Type B pancreatic cell (in vitro differentiated cells): Measurements from ENCODE around the gene PLAU. TPM values are rescaled to one million over a fixed set of nuclear protein-coding genes. Genes with fewer than 3 reads are reported as not detected.
A peak's percentile ranks its signal among the peaks of the same experiment; 100 is the strongest.
"Not testable (repeated sequence)": the region's sequence is repeated elsewhere in the genome, so short reads cannot be mapped to it uniquely, and the experiment has no call there.

ENCODE experiments used
- DNase-seq: peaks from one replicate; pipeline ENCODE4 v3.0.0; 2021; ENCODE audit warnings: mixed read lengths; ENCODE audit not compliant: unreplicated experiment; ENCODE audit errors: extremely low spot score
- H3K27ac Mint-ChIP-seq: 2 replicates; pipeline ENCODE4 v1.8.0; 2021; ENCODE audit warnings: mild to moderate bottlenecking, mixed read lengths
- H3K27me3 Mint-ChIP-seq: 2 replicates; pipeline ENCODE4 v1.8.0; 2021; ENCODE audit warnings: mixed read lengths
- H3K36me3 Mint-ChIP-seq: 2 replicates; pipeline ENCODE4 v1.8.0; 2021; ENCODE audit warnings: mixed read lengths
- H3K4me1 Mint-ChIP-seq: one replicate; pipeline ENCODE4 v1.8.0; 2021; ENCODE audit warnings: mixed read lengths; ENCODE audit not compliant: unreplicated experiment
- H3K4me3 Mint-ChIP-seq: 2 replicates; pipeline ENCODE4 v1.8.0; 2021; ENCODE audit warnings: mild to moderate bottlenecking, mixed read lengths
- H3K9me3 Mint-ChIP-seq: 2 replicates; pipeline ENCODE4 v1.8.0; 2021; ENCODE audit warnings: mixed read lengths
- CTCF ChIP-seq: fragments of 200-600 bp; sonication (generic); conservative IDR thresholded peaks from 2 replicates; pipeline ENCODE4 v1.5.0; 2021; ENCODE audit warnings: antibody characterized with exemption, mild to moderate bottlenecking
- total RNA-seq: library from RNA; stranded (reverse); gene quantifications from 2 replicates; pipeline ENCODE4 v1.2.1, GENCODE V29; 2021; ENCODE audit warnings: low replicate concordance

The PLAU gene
- total RNA-seq, 1 donor from 2014 or later, result 3.5 TPM

- TF ChIP-seq CTCF, result no peak
- Mint-ChIP-seq H3K27me3 (peaks cover 2% of the 10 kb centered on the region), H3K36me3 (no peaks in the 10 kb centered on the region), H3K9me3 (no peaks in the 10 kb centered on the region), H3K4me1 (peaks cover 45% of the 10 kb centered on the region), H3K4me3 (no peak overlapping the region), H3K27ac (no peak overlapping the region)
- no peak for DNase-seq
These were observed 20.7 kb upstream of the PLAU start for GRCh38 chr10:73890261-73890660.

- not testable (repeated sequence) for H3K36me3 Mint-ChIP-seq, H3K27ac Mint-ChIP-seq, H3K4me3 Mint-ChIP-seq, H3K27me3 Mint-ChIP-seq, H3K9me3 Mint-ChIP-seq, DNase-seq
- H3K4me1 Mint-ChIP-seq, result peaks cover 44% of the 10 kb centered on the region
These were observed 20.1 kb upstream of the PLAU start for GRCh38 chr10:73890830-73891229.

GRCh38 chr10:73891540-73891939 lies 19.4 kb upstream of the PLAU start:
- TF ChIP-seq CTCF, result no peak
- no peak for DNase-seq
- no peaks in the 10 kb centered on the region for H3K36me3 Mint-ChIP-seq
- peaks cover 37% of the 10 kb centered on the region for H3K4me1 Mint-ChIP-seq
- no peaks in the 10 kb centered on the region for H3K27me3 Mint-ChIP-seq
- H3K9me3 Mint-ChIP-seq, result no peaks in the 10 kb centered on the region
- H3K27ac Mint-ChIP-seq, result peak overlapping the region; percentile 37
- H3K4me3 Mint-ChIP-seq, result no peak overlapping the region

GRCh38 chr10:73892310-73893030 lies 18.5 kb upstream of the PLAU start:
- no peak overlapping the region for H3K4me3 Mint-ChIP-seq
- no peak for TF ChIP-seq CTCF
- peaks cover 29% of the 10 kb centered on the region for H3K4me1 Mint-ChIP-seq
- H3K36me3 Mint-ChIP-seq, result no peaks in the 10 kb centered on the region
- DNase-seq, result no peak
- H3K9me3 Mint-ChIP-seq, result no peaks in the 10 kb centered on the region
- H3K27ac Mint-ChIP-seq, result no peak overlapping the region
- no peaks in the 10 kb centered on the region for H3K27me3 Mint-ChIP-seq

- no peak for DNase-seq
- H3K4me1 Mint-ChIP-seq, result peaks cover 23% of the 10 kb centered on the region
- H3K36me3 Mint-ChIP-seq, result no peaks in the 10 kb centered on the region
- TF ChIP-seq CTCF, result no peak
- H3K9me3 Mint-ChIP-seq, result no peaks in the 10 kb centered on the region
- no peaks in the 10 kb centered on the region for H3K27me3 Mint-ChIP-seq
- H3K27ac Mint-ChIP-seq, result no peak overlapping the region
- no peak overlapping the region for H3K4me3 Mint-ChIP-seq
These were observed 17.5 kb upstream of the PLAU start for GRCh38 chr10:73893426-73893825.

GRCh38 chr10:73894245-73894971 lies 16.5 kb upstream of the PLAU start:
- TF ChIP-seq CTCF, result no peak
- no peak for DNase-seq
- Mint-ChIP-seq H3K4me1 (peaks cover 21% of the 10 kb centered on the region), H3K9me3 (peaks cover 4% of the 10 kb centered on the region), H3K27ac (no peak overlapping the region), H3K4me3 (no peak overlapping the region), H3K27me3 (no peaks in the 10 kb centered on the region), H3K36me3 (no peaks in the 10 kb centered on the region)

- peaks cover 21% of the 10 kb centered on the region for H3K4me1 Mint-ChIP-seq
- not testable (repeated sequence) for H3K27ac Mint-ChIP-seq, DNase-seq, H3K9me3 Mint-ChIP-seq, H3K36me3 Mint-ChIP-seq, H3K4me3 Mint-ChIP-seq, H3K27me3 Mint-ChIP-seq
These were observed 15.6 kb upstream of the PLAU start for GRCh38 chr10:73895381-73895780.
